ENCODE data around the gene CDCA7L.
"Not testable (repeated sequence)": the region's sequence is repeated elsewhere in the genome, so short reads cannot be mapped to it uniquely, and the experiment has no call there.

- TF ChIP-seq, protein P1, sequence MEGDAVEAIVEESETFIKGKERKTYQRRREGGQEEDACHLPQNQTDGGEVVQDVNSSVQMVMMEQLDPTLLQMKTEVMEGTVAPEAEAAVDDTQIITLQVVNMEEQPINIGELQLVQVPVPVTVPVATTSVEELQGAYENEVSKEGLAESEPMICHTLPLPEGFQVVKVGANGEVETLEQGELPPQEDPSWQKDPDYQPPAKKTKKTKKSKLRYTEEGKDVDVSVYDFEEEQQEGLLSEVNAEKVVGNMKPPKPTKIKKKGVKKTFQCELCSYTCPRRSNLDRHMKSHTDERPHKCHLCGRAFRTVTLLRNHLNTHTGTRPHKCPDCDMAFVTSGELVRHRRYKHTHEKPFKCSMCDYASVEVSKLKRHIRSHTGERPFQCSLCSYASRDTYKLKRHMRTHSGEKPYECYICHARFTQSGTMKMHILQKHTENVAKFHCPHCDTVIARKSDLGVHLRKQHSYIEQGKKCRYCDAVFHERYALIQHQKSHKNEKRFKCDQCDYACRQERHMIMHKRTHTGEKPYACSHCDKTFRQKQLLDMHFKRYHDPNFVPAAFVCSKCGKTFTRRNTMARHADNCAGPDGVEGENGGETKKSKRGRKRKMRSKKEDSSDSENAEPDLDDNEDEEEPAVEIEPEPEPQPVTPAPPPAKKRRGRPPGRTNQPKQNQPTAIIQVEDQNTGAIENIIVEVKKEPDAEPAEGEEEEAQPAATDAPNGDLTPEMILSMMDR (IDR thresholded peaks at IDR 0.05) = not testable (repeated sequence)
- TF ChIP-seq POLR2A (IDR thresholded peaks at IDR 0.05) = not testable (repeated sequence)
Measured at GRCh38 chr7:21933293-21933692, 12.4 kb downstream of the CDCA7L start.

All from thyroid gland (tissue), 4 donors.